ENCODE results near the gene APBA3. TPM values are rescaled to one million over a fixed set of nuclear protein-coding genes. Genes with fewer than 3 reads are reported as not detected.

Gene APBA3
- polyA plus RNA-seq, 4 donors = 13.1 to 20.8 (median 16.5) TPM

DNA sequence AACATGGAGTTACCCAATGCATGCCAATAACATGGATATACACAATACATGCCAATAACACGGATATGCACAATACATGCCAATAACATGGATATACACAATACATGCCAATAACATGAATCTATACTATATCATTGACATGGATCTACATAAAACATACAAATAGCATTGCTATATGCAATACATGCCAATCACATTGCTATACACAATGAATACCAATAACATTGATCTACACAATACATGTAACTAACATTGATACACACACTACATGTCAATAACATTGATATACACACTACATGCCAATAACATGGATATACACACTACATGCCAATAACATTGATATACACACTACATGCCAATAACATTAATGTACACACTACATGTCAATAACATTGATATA, 60.3 kb downstream of the APBA3 start:
- no peak for FAIRE-seq
- Histone ChIP-seq H3K4me1 (ENCODE audit: control insufficient read depth in 3 of 3, insufficient read depth in 2 of 3, low read depth in 1 of 3, low read length in 2 of 3) (peaks cover 0 to 12% (median 0%) of the 10 kb centered on the region in 3 donors), H3K27ac (ENCODE audit: low read depth in 1 of 3, low read length in 2 of 3) (no peak overlapping the region)

More for the DNA sequence above, 60.3 kb downstream of the APBA3 start:
- DNase-seq = no peak
- WGBS, 3 donors = 0 to 15% (median 14%) methylated on average over 1 of the region's 1 CpG
- Histone ChIP-seq H3K36me3 (ENCODE audit: control insufficient read depth in 3 of 3, insufficient read depth in 2 of 3, low read depth in 1 of 3, low read length in 3 of 3) (peaks cover 0 to 7% (median 0%) of the 10 kb centered on the region in 3 donors), H3K4me3 (ENCODE audit: low read depth in 1 of 3, low read length in 3 of 3) (no peak overlapping the region), H3K27me3 (ENCODE audit: control insufficient read depth in 3 of 3, insufficient read depth in 3 of 3, low read length in 3 of 3) (no peaks in the 10 kb centered on the region), H3K9me3 (ENCODE audit: control insufficient read depth in 2 of 2, insufficient read depth in 1 of 2, low read depth in 1 of 2, low read length in 1 of 2) (no peaks in the 10 kb centered on the region)

Other genes with a start within 250 kb of the APBA3 start
- gene TEKTIP1, start 222.5 kb downstream of the APBA3 start, polyA plus RNA-seq = 1 to 10 TPM in 2 of 4 donors, under 1 TPM in 1, not detected in 1; 0.73 to 3.3 (median 1.3) TPM
- 10 to 100 TPM; 10.3 to 52.4 (median 22.0) TPM for gene MFSD12, start 204.1 kb downstream of the APBA3 start, polyA plus RNA-seq
- 10 to 100 TPM; 66.3 to 82.1 (median 72.5) TPM for gene HMG20B, start 188.7 kb downstream of the APBA3 start, polyA plus RNA-seq
- gene GIPC3, start 176.2 kb downstream of the APBA3 start, polyA plus RNA-seq = 1 to 10 TPM in 1 of 4 donors, under 1 TPM in 2, not detected in 1; 0.54 to 1.1 (median 0.62) TPM
- 1 to 10 TPM in 2 of 4 donors, not detected in 2; 1.2 to 2.1 TPM for gene TBXA2R, start 154.8 kb downstream of the APBA3 start, polyA plus RNA-seq
- gene CACTIN, start 134.9 kb downstream of the APBA3 start, polyA plus RNA-seq = 10 to 100 TPM; 11.9 to 16.9 (median 14.7) TPM
- 10 to 100 TPM in 3 of 4 donors, 1 to 10 TPM in 1; 7.3 to 19.5 (median 13.5) TPM for gene PIP5K1C, start 61.2 kb downstream of the APBA3 start, polyA plus RNA-seq
- 100 to 1,000 TPM in 2 of 4 donors, 10 to 100 TPM in 2; 74.5 to 385 (median 188) TPM for gene TJP3, start 53.3 kb downstream of the APBA3 start, polyA plus RNA-seq
- gene MRPL54, start 990 bp upstream of the APBA3 start, polyA plus RNA-seq = 100 to 1,000 TPM in 2 of 4 donors, 10 to 100 TPM in 2; 54.1 to 170 (median 125) TPM
- gene RAX2, start 10.5 kb upstream of the APBA3 start, polyA plus RNA-seq = not detected
- 10 to 100 TPM in 1 of 4 donors, 1 to 10 TPM in 3; 3.6 to 29.5 (median 6.5) TPM for gene MATK, start 24.7 kb upstream of the APBA3 start, polyA plus RNA-seq
- under 1 TPM in 2 of 4 donors, not detected in 2; 0.43 to 0.75 TPM for gene ZFR2, start 107.3 kb upstream of the APBA3 start, polyA plus RNA-seq
- gene ATCAY, start 119.0 kb upstream of the APBA3 start, polyA plus RNA-seq = 1 to 10 TPM in 1 of 4 donors, under 1 TPM in 2, not detected in 1; 0.27 to 3.0 (median 0.34) TPM
- gene NMRK2, start 171.4 kb upstream of the APBA3 start, polyA plus RNA-seq = 1 to 10 TPM in 2 of 4 donors, under 1 TPM in 2; 0.43 to 6.8 (median 1.4) TPM
- 10 to 100 TPM; 41.7 to 72.4 (median 60.5) TPM for gene DAPK3, start 209.4 kb upstream of the APBA3 start, polyA plus RNA-seq
- gene EEF2, start 223.8 kb upstream of the APBA3 start, polyA plus RNA-seq = 1,000 to 10,000 TPM in 3 of 4 donors, 100 to 1,000 TPM in 1; 962 to 2,089 (median 1,615) TPM
- gene PIAS4, start 246.0 kb upstream of the APBA3 start, polyA plus RNA-seq = 10 to 100 TPM; 10.8 to 30.4 (median 13.1) TPM